ENCODE data around the gene PLB1. TPM values are rescaled to one million over a fixed set of nuclear protein-coding genes. Genes with fewer than 3 reads are reported as not detected.

The PLB1 gene
- total RNA-seq, 2 experiments from 2014 or later: 0.30 to 0.43 TPM

- H3K4me3 Mint-ChIP-seq: no peak overlapping the region
- ATAC-seq (ENCODE audit: low read depth) (no peak), DNase-seq (no peak)
- H3K27ac Mint-ChIP-seq: no peak overlapping the region
- peaks cover 31% of the 10 kb centered on the region for H3K4me1 Mint-ChIP-seq
- H3K9me3 Mint-ChIP-seq: no peaks in the 10 kb centered on the region
- H3K36me3 Mint-ChIP-seq: peaks cover 2% of the 10 kb centered on the region
- H3K27me3 Mint-ChIP-seq: no peaks in the 10 kb centered on the region
- POLR2A ChIA-PET: interaction anchor here (0.8 to 1.3 kb wide), 2 partner anchors 61 to 699 kb away, joined by 3 to 4 read pairs; partner anchors contain the start of gene FOSL2
Measured at GRCh38 chr2:28453396-28453795, 42.5 kb upstream of the PLB1 start.

GRCh38 chr2:28454016-28454930 lies 41.6 kb upstream of the PLB1 start:
- H3K4me3 Mint-ChIP-seq: no peak overlapping the region

GRCh38 chr2:28457237-28457636 lies 38.6 kb upstream of the PLB1 start:
- POLR2A ChIA-PET: no interaction called here
- peaks cover 3% of the 10 kb centered on the region for H3K9me3 Mint-ChIP-seq
- H3K27me3 Mint-ChIP-seq: peaks cover 6% of the 10 kb centered on the region
- H3K4me1 Mint-ChIP-seq: peaks cover 11% of the 10 kb centered on the region
- no peak overlapping the region for H3K27ac Mint-ChIP-seq
- DNase-seq: no peak
- peaks cover 3% of the 10 kb centered on the region for H3K36me3 Mint-ChIP-seq
- H3K4me3 Mint-ChIP-seq: no peak overlapping the region
- ATAC-seq (ENCODE audit: low read depth): no peak

More at GRCh38 chr2:28454016-28454930, 41.6 kb upstream of the PLB1 start:
- Mint-ChIP-seq H3K27ac (no peak overlapping the region), H3K9me3 (no peaks in the 10 kb centered on the region), H3K27me3 (no peaks in the 10 kb centered on the region), H3K4me1 (peaks cover 25% of the 10 kb centered on the region), H3K36me3 (peaks cover 2% of the 10 kb centered on the region)
- ATAC-seq (ENCODE audit: low read depth) (no peak), DNase-seq (no peak)
- POLR2A ChIA-PET: no interaction called here

- POLR2A ChIA-PET: interaction anchor here (0.6 kb wide), 1 partner anchor 344 kb away, joined by 3 read pairs; no protein-coding TSS in a partner anchor
- peaks cover 20% of the 10 kb centered on the region for H3K4me1 Mint-ChIP-seq
- ATAC-seq (ENCODE audit: low read depth) (no peak), DNase-seq (no peak)
- H3K36me3 Mint-ChIP-seq: peaks cover 14% of the 10 kb centered on the region
- H3K9me3 Mint-ChIP-seq: peaks cover 12% of the 10 kb centered on the region
- peaks cover 11% of the 10 kb centered on the region for H3K27me3 Mint-ChIP-seq
- no peak overlapping the region for H3K4me3 Mint-ChIP-seq
- H3K27ac Mint-ChIP-seq: no peak overlapping the region
Measured at GRCh38 chr2:28461056-28461455, 34.8 kb upstream of the PLB1 start.

GRCh38 chr2:28462122-28462521 lies 33.7 kb upstream of the PLB1 start:
- Mint-ChIP-seq H3K36me3 (peaks cover 14% of the 10 kb centered on the region), H3K9me3 (peaks cover 12% of the 10 kb centered on the region), H3K4me1 (peaks cover 21% of the 10 kb centered on the region), H3K27ac (no peak overlapping the region), H3K4me3 (no peak overlapping the region), H3K27me3 (peaks cover 11% of the 10 kb centered on the region)
- ATAC-seq (ENCODE audit: low read depth) (no peak), DNase-seq (no peak)
- POLR2A ChIA-PET: no interaction called here

GRCh38 chr2:28463211-28463816 lies 32.5 kb upstream of the PLB1 start:
- H3K27ac Mint-ChIP-seq: no peak overlapping the region
- H3K9me3 Mint-ChIP-seq: peaks cover 12% of the 10 kb centered on the region
- POLR2A ChIA-PET: no interaction called here
- H3K36me3 Mint-ChIP-seq: peaks cover 14% of the 10 kb centered on the region
- H3K4me1 Mint-ChIP-seq: peaks cover 22% of the 10 kb centered on the region
- H3K27me3 Mint-ChIP-seq: peaks cover 14% of the 10 kb centered on the region
- no peak for DNase-seq
- H3K4me3 Mint-ChIP-seq: no peak overlapping the region
- ATAC-seq (ENCODE audit: low read depth): no peak

- H3K9me3 Mint-ChIP-seq: peaks cover 12% of the 10 kb centered on the region
- POLR2A ChIA-PET: no interaction called here
- H3K4me1 Mint-ChIP-seq: peaks cover 23% of the 10 kb centered on the region
- no peak overlapping the region for H3K4me3 Mint-ChIP-seq
- ATAC-seq (ENCODE audit: low read depth) (no peak), DNase-seq (no peak)
- H3K27ac Mint-ChIP-seq: peak overlapping the region; percentile 17
- H3K27me3 Mint-ChIP-seq: peaks cover 18% of the 10 kb centered on the region
- peaks cover 14% of the 10 kb centered on the region for H3K36me3 Mint-ChIP-seq
Measured at GRCh38 chr2:28463893-28464292, 32.0 kb upstream of the PLB1 start.

- peak; percentile 48 for ATAC-seq (ENCODE audit: low read depth)
- Mint-ChIP-seq H3K9me3 (peaks cover 12% of the 10 kb centered on the region), H3K4me1 (peaks cover 30% of the 10 kb centered on the region), H3K4me3 (peak overlapping the region; percentile 14), H3K27me3 (peaks cover 18% of the 10 kb centered on the region), H3K27ac (peak overlapping the region; percentile 5), H3K36me3 (peaks cover 14% of the 10 kb centered on the region)
- no peak for DNase-seq
- POLR2A ChIA-PET: no interaction called here
Measured at GRCh38 chr2:28465148-28465885, 30.5 kb upstream of the PLB1 start.

- Mint-ChIP-seq H3K36me3 (no peaks in the 10 kb centered on the region), H3K27me3 (peaks cover 7% of the 10 kb centered on the region), H3K9me3 (no peaks in the 10 kb centered on the region), H3K4me1 (peaks cover 29% of the 10 kb centered on the region), H3K4me3 (no peak overlapping the region), H3K27ac (no peak overlapping the region)
- POLR2A ChIA-PET: no interaction called here
- ATAC-seq (ENCODE audit: low read depth) (no peak), DNase-seq (no peak)
Measured at GRCh38 chr2:28469304-28469703, 26.6 kb upstream of the PLB1 start.

GRCh38 chr2:28469947-28470535 lies 25.8 kb upstream of the PLB1 start:
- POLR2A ChIA-PET: no interaction called here
- ATAC-seq (ENCODE audit: low read depth) (no peak), DNase-seq (no peak)
- Mint-ChIP-seq H3K27ac (peak overlapping the region; percentile 68), H3K9me3 (peaks cover under 1% of the 10 kb centered on the region), H3K27me3 (peaks cover 7% of the 10 kb centered on the region), H3K4me3 (peak overlapping the region; percentile 33), H3K4me1 (peaks cover 25% of the 10 kb centered on the region), H3K36me3 (no peaks in the 10 kb centered on the region)

- no peak for ATAC-seq (ENCODE audit: low read depth)
- Mint-ChIP-seq H3K9me3 (peaks cover 1% of the 10 kb centered on the region), H3K27ac (peak overlapping the region; percentile 43), H3K4me3 (no peak overlapping the region), H3K36me3 (no peaks in the 10 kb centered on the region), H3K4me1 (peaks cover 22% of the 10 kb centered on the region), H3K27me3 (peaks cover 13% of the 10 kb centered on the region)
- DNase-seq: no peak
- POLR2A ChIA-PET: no interaction called here
Measured at GRCh38 chr2:28470759-28471158, 25.1 kb upstream of the PLB1 start.

GRCh38 chr2:28471214-28471613 lies 24.6 kb upstream of the PLB1 start:
- Mint-ChIP-seq H3K4me3 (no peak overlapping the region), H3K27me3 (peaks cover 13% of the 10 kb centered on the region), H3K36me3 (no peaks in the 10 kb centered on the region), H3K4me1 (peaks cover 19% of the 10 kb centered on the region), H3K9me3 (peaks cover 1% of the 10 kb centered on the region), H3K27ac (peak overlapping the region; percentile 43)
- ATAC-seq (ENCODE audit: low read depth) (no peak), DNase-seq (no peak)
- POLR2A ChIA-PET: no interaction called here

GRCh38 chr2:28471701-28472236 lies 24.1 kb upstream of the PLB1 start:
- Mint-ChIP-seq H3K9me3 (peaks cover 1% of the 10 kb centered on the region), H3K4me3 (no peak overlapping the region), H3K4me1 (peaks cover 19% of the 10 kb centered on the region), H3K36me3 (no peaks in the 10 kb centered on the region), H3K27me3 (peaks cover 15% of the 10 kb centered on the region), H3K27ac (no peak overlapping the region)
- POLR2A ChIA-PET: no interaction called here
- ATAC-seq (ENCODE audit: low read depth): no peak
- DNase-seq: no peak
